RPMI7951 (cell line): ENCODE data around the gene PIGZ. TPM values are rescaled to one million over a fixed set of nuclear protein-coding genes. Genes with fewer than 3 reads are reported as not detected.

Source experiments
- DNase-seq: peaks from one replicate; pipeline ENCODE4 v3.0.0-alpha.2; 2012; ENCODE audit warnings: low read depth
- total RNA-seq: library from RNA; depleted of rRNA; stranded (reverse); fragments of >200 nt; shearing (Covaris generic); gene quantifications from 2 replicates; pipeline ENCODE4 v1.2.3, GENCODE V29; 2014

Gene PIGZ
- total RNA-seq, 1 experiment from 2014 or later = 2.8 TPM

- no peak for DNase-seq
Observed at GRCh38 chr3:197001972-197002700, 33.5 kb upstream of the PIGZ start.

GRCh38 chr3:197001106-197001971 lies 32.7 kb upstream of the PIGZ start:
- DNase-seq = no peak

GRCh38 chr3:197000211-197000610 lies 31.6 kb upstream of the PIGZ start:
- no peak for DNase-seq

GRCh38 chr3:196998966-196999760 lies 30.5 kb upstream of the PIGZ start:
- DNase-seq = no peak

GRCh38 chr3:196997311-196997710 lies 28.7 kb upstream of the PIGZ start:
- no peak for DNase-seq

GRCh38 chr3:196996454-196997265 lies 28.0 kb upstream of the PIGZ start:
- DNase-seq = no peak

GRCh38 chr3:196995646-196996355 lies 27.2 kb upstream of the PIGZ start:
- no peak for DNase-seq

- no peak for DNase-seq
Observed at GRCh38 chr3:196995027-196995426, 26.4 kb upstream of the PIGZ start.

- DNase-seq = no peak
Observed at GRCh38 chr3:196994056-196994455, 25.4 kb upstream of the PIGZ start.

GRCh38 chr3:196992461-196993065 lies 23.9 kb upstream of the PIGZ start:
- no peak for DNase-seq

GRCh38 chr3:196991581-196992460 lies 23.2 kb upstream of the PIGZ start:
- no peak for DNase-seq

- DNase-seq = no peak
Observed at GRCh38 chr3:196990601-196991007, 22.0 kb upstream of the PIGZ start.

- DNase-seq = no peak
Observed at GRCh38 chr3:196989721-196990262, 21.2 kb upstream of the PIGZ start.

- DNase-seq = no peak
Observed at GRCh38 chr3:196988241-196989029, 19.8 kb upstream of the PIGZ start.

- DNase-seq = no peak
Observed at GRCh38 chr3:196987022-196987421, 18.4 kb upstream of the PIGZ start.

- DNase-seq = no peak
Observed at GRCh38 chr3:196985954-196986885, 17.6 kb upstream of the PIGZ start.

- no peak for DNase-seq
Observed at GRCh38 chr3:196985298-196985697, 16.7 kb upstream of the PIGZ start.
